Left ventricle myocardium inferior (tissue), 1 donor: Measurements from ENCODE around the gene CIAO2B. TPM values are rescaled to one million over a fixed set of nuclear protein-coding genes. Genes with fewer than 3 reads are reported as not detected.
A peak's percentile ranks its signal among the peaks of the same experiment; 100 is the strongest.

Source experiments
- DNase-seq: peaks from one replicate; pipeline ENCODE4 v3.0.0-alpha.2; 2020
- H3K27ac ChIP-seq: fragments of 200-600 bp; replicated peaks from 2 replicates; pipeline ENCODE4 v1.8.0; 2021
- H3K27me3 ChIP-seq: fragments of 200-600 bp; 2 replicates; pipeline ENCODE4 v1.8.0; 2021; ENCODE audit warnings: low read depth
- H3K36me3 ChIP-seq: fragments of 200-600 bp; 2 replicates; pipeline ENCODE4 v1.8.0; 2021
- H3K4me1 ChIP-seq: fragments of 200-600 bp; 2 replicates; pipeline ENCODE4 v1.8.0; 2021
- H3K4me3 ChIP-seq: fragments of 200-600 bp; 2 replicates; pipeline ENCODE4 v1.8.0; 2021; ENCODE audit warnings: mild to moderate bottlenecking, moderate library complexity
- H3K9me3 ChIP-seq: fragments of 200-600 bp; replicated peaks from 2 replicates; pipeline ENCODE4 v1.8.0; 2021
- CTCF ChIP-seq: fragments of 200-600 bp; IDR thresholded peaks from 2 replicates; pipeline ENCODE4 v1.8.0; 2021; ENCODE audit warnings: antibody characterized with exemption, mild to moderate bottlenecking, borderline replicate concordance
- intact Hi-C: fragments of 100-400 bp; cut with micrococcal nuclease; formaldehyde crosslinking; loops from one replicate; pipeline ENCODE4 v1.11.0; 2022
- total RNA-seq: library from RNA; stranded (reverse); fragmentation: NEBNext Ultra II Directional; extraction: Animal tissue kit (Norgen Biotek cat#: 25700); gene quantifications from one replicate; pipeline ENCODE4 v1.2.1, GENCODE V29; 2021
- donor health status: DM: no; HTN: yes; CAD: no; lungs with severe emphysema.

The CIAO2B gene
- total RNA-seq, 1 donor from 2014 or later: 127 TPM

DNA sequence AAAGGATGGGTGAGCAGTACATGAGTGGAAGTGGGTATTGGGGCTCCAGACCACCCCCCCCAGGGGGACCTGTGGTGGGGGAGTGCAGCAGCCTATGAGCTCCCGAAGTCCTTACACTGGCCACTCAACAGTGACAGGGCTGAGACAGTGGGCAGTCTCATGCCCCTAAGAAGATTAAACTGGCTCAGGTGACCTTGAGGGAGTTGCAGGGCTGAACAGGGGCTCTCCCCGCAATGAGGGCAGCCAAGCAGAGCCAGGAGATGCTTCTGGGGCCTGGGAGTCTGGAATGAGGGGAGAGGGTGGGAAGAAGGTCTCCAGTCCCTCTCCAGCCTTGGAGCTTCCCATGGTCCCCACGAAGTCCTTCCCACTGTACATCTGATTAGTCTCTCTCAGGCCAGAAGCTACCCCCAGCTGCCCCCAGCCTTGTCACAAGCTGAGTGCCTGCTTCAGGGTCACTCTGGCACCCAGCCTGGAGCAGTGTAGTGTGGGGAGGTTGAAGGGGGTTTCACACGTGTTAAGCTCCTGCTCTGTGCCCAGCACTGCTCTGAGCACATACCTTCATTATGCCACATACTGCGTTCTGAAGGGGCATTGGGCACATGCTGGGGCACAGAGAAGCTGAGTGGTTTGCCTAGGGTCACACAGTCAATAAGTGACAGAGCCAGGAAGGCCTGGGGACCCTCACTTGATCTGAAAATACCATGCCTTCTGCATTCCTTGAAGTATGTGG, 14.5 kb downstream of the CIAO2B start:
- peaks cover 31% of the 10 kb centered on the region for H3K27me3 ChIP-seq
- H3K27ac ChIP-seq: peak overlapping the region; percentile 96
- H3K9me3 ChIP-seq: no peaks in the 10 kb centered on the region
- intact Hi-C loops: no loop called here
- DNase-seq: no peak
- no peak for TF ChIP-seq CTCF
- H3K4me3 ChIP-seq: no peak overlapping the region
- peaks cover 21% of the 10 kb centered on the region for H3K36me3 ChIP-seq
- H3K4me1 ChIP-seq: peaks cover 59% of the 10 kb centered on the region

- intact Hi-C loops: no loop called here
- H3K4me1 ChIP-seq: peaks cover 51% of the 10 kb centered on the region
- peaks cover 23% of the 10 kb centered on the region for H3K27me3 ChIP-seq
- H3K9me3 ChIP-seq: no peaks in the 10 kb centered on the region
- no peak for DNase-seq
- TF ChIP-seq CTCF: no peak
- H3K36me3 ChIP-seq: peaks cover 15% of the 10 kb centered on the region
- no peak within 1 kb of the TSS for H3K4me3 ChIP-seq
- H3K27ac ChIP-seq: peak within 1 kb of the TSS; percentile 96
Measured at GRCh38 chr16:66918803-66919568, 15.2 kb downstream of the CIAO2B start, which contains the start of gene CDH16. CDH16 (minus strand) TSS chr16:66918885; CDS start chr16:66918065, 820 bp downstream.

DNA sequence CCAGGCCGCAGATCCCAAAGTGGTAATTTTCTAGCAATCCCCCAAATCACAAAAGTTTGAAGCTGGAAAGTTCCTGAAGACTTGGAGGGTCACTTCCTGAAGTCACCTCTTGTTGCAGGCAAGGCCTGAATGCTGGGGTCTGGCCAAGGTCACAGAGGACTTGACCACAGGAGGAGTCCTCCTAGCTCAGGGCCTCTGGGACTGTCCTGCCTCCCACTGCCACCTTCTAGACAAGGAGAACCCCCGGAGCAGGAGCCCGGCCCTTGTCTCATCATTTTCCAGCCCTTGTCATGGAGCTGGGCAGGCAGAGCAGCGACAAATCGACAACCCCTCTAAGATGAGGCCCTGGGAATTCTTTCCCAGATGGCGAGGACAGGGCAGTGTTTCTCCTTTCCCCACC, 15.8 kb downstream of the CIAO2B start:
- H3K4me1 ChIP-seq: peaks cover 47% of the 10 kb centered on the region
- peak overlapping the region; percentile 96 for H3K27ac ChIP-seq
- H3K9me3 ChIP-seq: no peaks in the 10 kb centered on the region
- no peak for TF ChIP-seq CTCF
- intact Hi-C loops: no loop called here
- H3K36me3 ChIP-seq: peaks cover 12% of the 10 kb centered on the region
- H3K4me3 ChIP-seq: no peak overlapping the region
- peaks cover 17% of the 10 kb centered on the region for H3K27me3 ChIP-seq
- no peak for DNase-seq

GRCh38 chr16:66917741-66918140, 16.5 kb downstream of the CIAO2B start:
- intact Hi-C loops: no loop called here
- peak overlapping the region; percentile 96 for H3K27ac ChIP-seq

DNA sequence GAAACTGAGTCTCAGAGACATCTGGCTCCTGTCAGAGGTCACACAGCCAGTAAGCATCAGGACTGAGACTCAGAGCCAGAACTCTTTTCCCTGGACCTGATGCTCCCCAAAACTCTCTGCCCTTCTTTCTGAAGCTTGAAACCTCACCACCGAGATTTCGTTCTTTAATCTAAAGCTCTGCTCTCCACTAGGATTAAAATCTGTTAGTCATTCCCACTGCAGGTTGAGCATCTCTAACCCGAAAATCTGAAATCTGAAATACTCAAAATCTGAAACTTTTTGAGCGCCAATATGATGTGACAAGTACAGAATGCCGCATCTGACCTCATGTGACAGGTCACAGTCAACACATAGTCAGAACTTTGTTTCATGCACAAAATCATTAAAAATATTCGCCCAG, 17.7 kb downstream of the CIAO2B start:
- H3K27me3 ChIP-seq: peaks cover 7% of the 10 kb centered on the region
- intact Hi-C loops: no loop called here
- TF ChIP-seq CTCF: no peak
- H3K4me1 ChIP-seq: peaks cover 28% of the 10 kb centered on the region
- H3K9me3 ChIP-seq: no peaks in the 10 kb centered on the region
- DNase-seq: no peak
- H3K4me3 ChIP-seq: no peak overlapping the region
- H3K36me3 ChIP-seq: peaks cover under 1% of the 10 kb centered on the region
- no peak overlapping the region for H3K27ac ChIP-seq

More at GRCh38 chr16:66917741-66918140, 16.5 kb downstream of the CIAO2B start:
- peaks cover 12% of the 10 kb centered on the region for H3K36me3 ChIP-seq
- no peak overlapping the region for H3K4me3 ChIP-seq
- DNase-seq: no peak
- peaks cover 16% of the 10 kb centered on the region for H3K27me3 ChIP-seq
- no peak for TF ChIP-seq CTCF
- peaks cover 40% of the 10 kb centered on the region for H3K4me1 ChIP-seq
- H3K9me3 ChIP-seq: no peaks in the 10 kb centered on the region
